BJ (cell line): ENCODE results near the gene REG4. TPM values are rescaled to one million over a fixed set of nuclear protein-coding genes. Genes with fewer than 3 reads are reported as not detected.

ENCODE experiments used
- CTCF ChIA-PET: fragments of 350-600 bp; formaldehyde crosslinking; extraction: SDS; loops from one replicate; lab custom pipeline; 2021; ENCODE audit warnings: antibody characterized with exemption, inconsistent platforms; lab: Yijun Ruan, JAX
- POLR2A ChIA-PET: fragments of 300-600 bp; sonication (Branson Sonifier 250); formaldehyde crosslinking; extraction: SDS; loops from one replicate; lab custom pipeline; 2021; ENCODE audit warnings: antibody characterized with exemption; lab: Charles Lee
- DNase-seq: peaks from one replicate; pipeline ENCODE4 v3.0.0-alpha.2; 2011; ENCODE audit warnings: low read depth
- H3K27me3 ChIP-seq: 2 replicates; pipeline ENCODE4 v1.6.0; 2011; ENCODE audit warnings: low read length; ENCODE audit not compliant: control insufficient read depth, insufficient read depth
- H3K36me3 ChIP-seq: 2 replicates; pipeline ENCODE4 v1.5.1; 2011; ENCODE audit warnings: low read length; ENCODE audit not compliant: control insufficient read depth, insufficient read depth
- H3K4me3 ChIP-seq: 2 replicates; pipeline ENCODE4 v1.5.1; 2011; ENCODE audit warnings: low read depth, mild to moderate bottlenecking, control low read depth, low read length
- polyA plus RNA-seq: library from polyadenylated mRNA; depleted of rRNA; stranded (reverse); fragments of >200 nt; gene quantifications from 2 replicates; pipeline ENCODE4 v1.2.3, GENCODE V29; 2011
- TF ChIP-seq, protein P1 (sequence below): IDR thresholded peaks from 2 replicates; pipeline ENCODE4 v1.5.1; 2011; ENCODE audit warnings: low read depth, mild to moderate bottlenecking, control low read depth, inconsistent platforms, low read length, moderate library complexity; ENCODE audit not compliant: insufficient read depth

Gene REG4
- polyA plus RNA-seq, 1 experiment, result not detected

DNA sequence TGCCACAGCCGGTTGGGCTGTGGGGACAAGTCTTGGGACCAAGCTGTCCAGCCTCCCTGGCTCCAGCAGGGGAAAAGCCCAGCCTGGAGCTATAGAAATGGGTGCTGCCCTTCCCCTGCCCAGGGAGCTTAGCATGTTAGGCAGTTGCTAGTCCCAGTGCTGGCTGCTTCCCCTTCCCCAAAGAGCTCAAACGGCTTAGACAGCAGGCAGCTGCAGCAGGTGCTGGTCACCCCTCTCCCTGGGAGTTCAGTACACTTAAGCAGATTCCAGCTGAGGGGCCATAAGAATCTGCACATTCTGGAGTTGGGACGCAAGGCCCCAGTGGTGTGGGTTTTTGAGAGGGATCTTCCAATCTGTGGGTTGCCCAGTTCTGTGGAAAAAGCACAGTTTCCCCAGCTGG, 11.1 kb upstream of the REG4 start:
- POLR2A ChIA-PET, result no interaction called here
- CTCF ChIA-PET, result interaction anchor here (1.8 to 2.9 kb wide), 2 partner anchors 13 to 43 kb away, joined by 5 to 15 read pairs; no protein-coding TSS in a partner anchor
- no peak for DNase-seq
- Histone ChIP-seq H3K36me3 (no peaks in the 10 kb centered on the region), H3K27me3 (peaks cover 2% of the 10 kb centered on the region; the same call in 1 of the 2 replicates), H3K4me3 (no peak overlapping the region)
- TF ChIP-seq, protein P1, sequence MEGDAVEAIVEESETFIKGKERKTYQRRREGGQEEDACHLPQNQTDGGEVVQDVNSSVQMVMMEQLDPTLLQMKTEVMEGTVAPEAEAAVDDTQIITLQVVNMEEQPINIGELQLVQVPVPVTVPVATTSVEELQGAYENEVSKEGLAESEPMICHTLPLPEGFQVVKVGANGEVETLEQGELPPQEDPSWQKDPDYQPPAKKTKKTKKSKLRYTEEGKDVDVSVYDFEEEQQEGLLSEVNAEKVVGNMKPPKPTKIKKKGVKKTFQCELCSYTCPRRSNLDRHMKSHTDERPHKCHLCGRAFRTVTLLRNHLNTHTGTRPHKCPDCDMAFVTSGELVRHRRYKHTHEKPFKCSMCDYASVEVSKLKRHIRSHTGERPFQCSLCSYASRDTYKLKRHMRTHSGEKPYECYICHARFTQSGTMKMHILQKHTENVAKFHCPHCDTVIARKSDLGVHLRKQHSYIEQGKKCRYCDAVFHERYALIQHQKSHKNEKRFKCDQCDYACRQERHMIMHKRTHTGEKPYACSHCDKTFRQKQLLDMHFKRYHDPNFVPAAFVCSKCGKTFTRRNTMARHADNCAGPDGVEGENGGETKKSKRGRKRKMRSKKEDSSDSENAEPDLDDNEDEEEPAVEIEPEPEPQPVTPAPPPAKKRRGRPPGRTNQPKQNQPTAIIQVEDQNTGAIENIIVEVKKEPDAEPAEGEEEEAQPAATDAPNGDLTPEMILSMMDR, result no peak

DNA sequence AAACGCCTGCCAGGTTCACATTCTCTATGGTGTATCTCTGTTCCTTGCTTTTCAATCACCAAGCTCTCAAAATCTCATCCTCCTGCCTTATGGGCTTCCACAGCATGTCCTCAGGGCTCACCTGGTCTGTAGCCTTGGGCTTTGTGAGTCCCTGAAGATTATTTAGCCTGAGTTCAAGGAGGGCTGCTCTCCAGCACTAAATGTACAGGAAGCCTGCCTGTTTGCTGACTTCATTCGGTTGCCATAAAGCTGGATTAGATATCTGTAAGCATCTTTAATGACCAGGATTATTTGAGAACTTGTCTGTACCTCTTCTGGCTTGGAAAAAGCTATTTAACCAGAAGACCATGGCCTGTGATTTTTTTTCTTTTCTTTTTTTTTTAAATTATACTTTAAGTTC, 6.9 kb upstream of the REG4 start:
- ChIA-PET POLR2A (no interaction called here), CTCF (interaction anchor here (0.6 to 2.2 kb wide), 3 partner anchors 9 to 129 kb away, joined by 4 to 13 read pairs (median 4); no protein-coding TSS in a partner anchor)

DNA sequence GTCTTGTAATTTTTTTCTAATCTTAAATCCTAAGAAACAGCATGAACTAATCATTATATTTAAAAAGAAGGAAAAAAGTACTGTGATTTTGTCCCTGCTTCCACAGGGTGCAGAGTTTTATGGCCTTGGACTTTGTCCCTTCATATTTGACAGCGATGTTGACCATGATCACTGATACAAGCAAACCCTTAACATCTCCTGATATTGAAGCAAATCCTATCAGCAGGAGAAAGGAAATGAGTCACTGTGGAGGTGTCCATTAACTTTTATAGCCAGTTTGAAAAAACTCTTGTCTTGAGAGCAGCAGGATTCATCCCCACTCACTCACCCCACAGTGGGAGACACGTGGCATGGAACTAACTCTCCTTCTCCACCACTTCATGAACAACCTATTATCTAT, 5.1 kb upstream of the REG4 start:
- H3K27me3 ChIP-seq, result no peaks in the 10 kb centered on the region
- ChIA-PET CTCF (interaction anchor here (0.9 to 2.6 kb wide), 4 partner anchors 8 to 54 kb away, joined by 3 to 13 read pairs (median 8); no protein-coding TSS in a partner anchor), POLR2A (no interaction called here)
- TF ChIP-seq, protein P1, result no peak
- no peaks in the 10 kb centered on the region for H3K36me3 ChIP-seq
- no peak for DNase-seq
- H3K4me3 ChIP-seq, result no peak overlapping the region

More for the DNA sequence above, 6.9 kb upstream of the REG4 start:
- H3K36me3 ChIP-seq, result no peaks in the 10 kb centered on the region
- TF ChIP-seq, protein P1, result no peak
- H3K4me3 ChIP-seq, result no peak overlapping the region
- DNase-seq, result no peak
- peaks cover 2% of the 10 kb centered on the region; the same call in 1 of the 2 replicates for H3K27me3 ChIP-seq

DNA sequence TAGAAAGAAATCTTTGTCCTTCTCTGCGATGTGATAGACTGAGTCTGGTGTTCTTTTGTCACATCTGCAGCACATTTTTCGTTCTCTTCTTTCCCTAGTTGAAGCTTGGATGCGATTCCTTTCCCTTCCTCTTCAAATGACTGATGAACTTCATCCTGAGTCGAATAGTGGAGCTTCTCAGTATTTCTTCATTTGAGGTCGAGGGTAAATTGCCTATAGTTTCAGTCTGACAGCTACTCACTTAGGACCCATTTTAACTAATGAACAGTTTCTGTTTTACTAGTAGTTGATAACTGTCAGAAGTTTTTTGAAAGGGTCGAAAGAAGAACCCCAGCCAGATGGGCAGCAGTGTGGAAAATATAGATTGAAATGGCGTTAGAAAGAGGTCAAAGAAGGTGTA, 4.7 kb upstream of the REG4 start:
- CTCF ChIA-PET, result interaction anchor here (0.7 to 2.6 kb wide), 4 partner anchors 10 to 72 kb away, joined by 3 to 13 read pairs (median 3); no protein-coding TSS in a partner anchor
- Histone ChIP-seq H3K4me3 (no peak overlapping the region), H3K36me3 (no peaks in the 10 kb centered on the region), H3K27me3 (no peaks in the 10 kb centered on the region)
- POLR2A ChIA-PET, result no interaction called here
- no peak for DNase-seq
- TF ChIP-seq, protein P1, result no peak

DNA sequence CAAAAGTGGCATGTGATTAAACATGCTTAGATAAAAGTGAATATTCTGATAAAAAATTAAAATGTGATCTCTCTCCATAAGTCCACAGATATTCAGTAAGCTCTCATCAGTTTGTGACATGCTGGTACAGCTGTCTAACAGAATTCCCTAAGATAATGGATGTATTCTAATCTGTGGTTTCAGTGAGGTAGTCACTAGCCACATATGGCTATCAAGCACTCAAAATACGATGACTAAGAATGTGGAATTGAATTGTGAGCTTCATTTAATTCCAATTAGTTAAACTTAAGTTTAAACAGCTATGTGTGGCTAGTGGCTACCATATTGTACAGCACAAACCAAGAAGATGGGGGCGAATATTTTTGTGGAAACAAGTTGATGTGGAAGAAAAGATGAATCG, 4.1 kb upstream of the REG4 start:
- no peaks in the 10 kb centered on the region for H3K27me3 ChIP-seq
- TF ChIP-seq, protein P1, result no peak
- no peak for DNase-seq
- ChIA-PET CTCF (interaction anchor here (0.7 to 2.6 kb wide), 3 partner anchors 11 to 71 kb away, joined by 3 to 13 read pairs (median 3); no protein-coding TSS in a partner anchor), POLR2A (no interaction called here)
- H3K4me3 ChIP-seq, result no peak overlapping the region
- no peaks in the 10 kb centered on the region for H3K36me3 ChIP-seq
